ENCODE data around the gene PTPRO. TPM values are rescaled to one million over a fixed set of nuclear protein-coding genes. Genes with fewer than 3 reads are reported as not detected.

The PTPRO gene
- polyA plus RNA-seq, 1 donor (not counting 4 experiments of a cell fraction or from before 2014, with no cell fraction given): 0.17 TPM

DNA sequence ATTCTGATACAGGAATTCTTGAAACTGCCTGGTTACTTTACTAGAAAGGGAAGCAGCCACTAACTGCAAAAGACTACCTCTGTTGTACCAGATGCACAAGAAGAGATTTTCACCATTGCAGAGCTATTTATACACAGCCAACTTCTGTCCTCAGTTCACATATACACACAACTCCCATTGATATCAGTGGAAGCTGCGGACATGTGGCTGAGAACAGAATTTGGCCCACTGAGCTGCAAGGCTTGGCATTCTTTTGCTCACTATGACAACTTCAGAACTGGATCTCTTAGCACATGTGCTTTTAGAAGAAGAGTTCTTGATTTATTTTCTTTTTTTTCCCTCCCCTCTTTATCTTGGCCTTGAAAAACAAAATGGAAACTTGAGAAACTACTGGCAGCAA lies 28.3 kb downstream of the PTPRO start:
- no peak overlapping the region for H3K4me2 ChIP-seq (ENCODE audit: control insufficient read depth, extremely low read depth, insufficient read depth, low read depth, low read length)
- no peak overlapping the region for H3K9ac ChIP-seq (ENCODE audit: control insufficient read depth, extremely low read depth, insufficient read depth, low read length)
- H3K4me1 ChIP-seq (ENCODE audit: control insufficient read depth, extremely low read depth, insufficient read depth, low read length): no peaks in the 10 kb centered on the region
- H3K9me3 ChIP-seq (ENCODE audit: control insufficient read depth, low read depth, low read length): no peaks in the 10 kb centered on the region
- H2AFZ ChIP-seq (ENCODE audit: control insufficient read depth, low read length): no peak overlapping the region
- dilution Hi-C loops (cut with MboI; ENCODE audit: extremely low pct_ligation_motif_present, low sequenced_read_pairs): no loop called here
- no peaks in the 10 kb centered on the region for H3K9me1 ChIP-seq (ENCODE audit: control insufficient read depth, extremely low read depth, insufficient read depth, low read length)
- FAIRE-seq (no peak), DNase-seq (ENCODE audit: low read depth, low spot score) (no peak)
- no peaks in the 10 kb centered on the region for H3K79me2 ChIP-seq (ENCODE audit: control insufficient read depth, insufficient read depth, low read length)
- H3K27me3 ChIP-seq (ENCODE audit: control insufficient read depth, extremely low read depth, insufficient read depth, low read length): no peaks in the 10 kb centered on the region
- H4K20me1 ChIP-seq (ENCODE audit: control insufficient read depth, extremely low read depth, insufficient read depth, low read length): no peaks in the 10 kb centered on the region
- H3K36me3 ChIP-seq (ENCODE audit: control insufficient read depth in 2 of 2, extremely low read depth in 1 of 2, insufficient read depth in 2 of 2, low read length in 2 of 2): no peaks in the 10 kb centered on the region
- TF ChIP-seq EZH2 (IDR thresholded peaks at IDR 0.05; ENCODE audit: low read length): no peak
- TF ChIP-seq, protein P1, sequence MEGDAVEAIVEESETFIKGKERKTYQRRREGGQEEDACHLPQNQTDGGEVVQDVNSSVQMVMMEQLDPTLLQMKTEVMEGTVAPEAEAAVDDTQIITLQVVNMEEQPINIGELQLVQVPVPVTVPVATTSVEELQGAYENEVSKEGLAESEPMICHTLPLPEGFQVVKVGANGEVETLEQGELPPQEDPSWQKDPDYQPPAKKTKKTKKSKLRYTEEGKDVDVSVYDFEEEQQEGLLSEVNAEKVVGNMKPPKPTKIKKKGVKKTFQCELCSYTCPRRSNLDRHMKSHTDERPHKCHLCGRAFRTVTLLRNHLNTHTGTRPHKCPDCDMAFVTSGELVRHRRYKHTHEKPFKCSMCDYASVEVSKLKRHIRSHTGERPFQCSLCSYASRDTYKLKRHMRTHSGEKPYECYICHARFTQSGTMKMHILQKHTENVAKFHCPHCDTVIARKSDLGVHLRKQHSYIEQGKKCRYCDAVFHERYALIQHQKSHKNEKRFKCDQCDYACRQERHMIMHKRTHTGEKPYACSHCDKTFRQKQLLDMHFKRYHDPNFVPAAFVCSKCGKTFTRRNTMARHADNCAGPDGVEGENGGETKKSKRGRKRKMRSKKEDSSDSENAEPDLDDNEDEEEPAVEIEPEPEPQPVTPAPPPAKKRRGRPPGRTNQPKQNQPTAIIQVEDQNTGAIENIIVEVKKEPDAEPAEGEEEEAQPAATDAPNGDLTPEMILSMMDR (optimal IDR thresholded peaks at IDR 0.05 in 1 of 3, IDR thresholded peaks at IDR 0.05 in 1 of 3, conservative IDR thresholded peaks at IDR 0.05 in 1 of 3; ENCODE audit: extremely low read depth in 1 of 3, insufficient read depth in 2 of 3, low read length in 3 of 3): no peak
- H3K4me3 ChIP-seq (ENCODE audit: control insufficient read depth in 2 of 3, extremely low read depth in 1 of 3, insufficient read depth in 2 of 3, low read depth in 1 of 3, low read length in 3 of 3): no peak overlapping the region
- H3K27ac ChIP-seq (ENCODE audit: control insufficient read depth, insufficient read depth, low read length): no peak overlapping the region

GRCh38 chr12:15355766-15356165 lies 33.5 kb downstream of the PTPRO start:
- no peaks in the 10 kb centered on the region for H3K9me1 ChIP-seq (ENCODE audit: control insufficient read depth, extremely low read depth, insufficient read depth, low read length)
- no peak overlapping the region for H3K4me2 ChIP-seq (ENCODE audit: control insufficient read depth, extremely low read depth, insufficient read depth, low read depth, low read length)
- H3K4me1 ChIP-seq (ENCODE audit: control insufficient read depth, extremely low read depth, insufficient read depth, low read length): no peaks in the 10 kb centered on the region
- FAIRE-seq (no peak), DNase-seq (ENCODE audit: low read depth, low spot score) (no peak)
- H3K36me3 ChIP-seq (ENCODE audit: control insufficient read depth in 2 of 2, extremely low read depth in 1 of 2, insufficient read depth in 2 of 2, low read length in 2 of 2): no peaks in the 10 kb centered on the region
- H4K20me1 ChIP-seq (ENCODE audit: control insufficient read depth, extremely low read depth, insufficient read depth, low read length): no peaks in the 10 kb centered on the region
- dilution Hi-C loops (cut with MboI; ENCODE audit: extremely low pct_ligation_motif_present, low sequenced_read_pairs): no loop called here
- no peak overlapping the region for H3K4me3 ChIP-seq (ENCODE audit: control insufficient read depth in 2 of 3, extremely low read depth in 1 of 3, insufficient read depth in 2 of 3, low read depth in 1 of 3, low read length in 3 of 3)
- H3K27me3 ChIP-seq (ENCODE audit: control insufficient read depth, extremely low read depth, insufficient read depth, low read length): no peaks in the 10 kb centered on the region
- TF ChIP-seq, protein P1 (optimal IDR thresholded peaks at IDR 0.05 in 1 of 3, IDR thresholded peaks at IDR 0.05 in 1 of 3, conservative IDR thresholded peaks at IDR 0.05 in 1 of 3; ENCODE audit: extremely low read depth in 1 of 3, insufficient read depth in 2 of 3, low read length in 3 of 3): no peak
- TF ChIP-seq EZH2 (IDR thresholded peaks at IDR 0.05; ENCODE audit: low read length): no peak
- H2AFZ ChIP-seq (ENCODE audit: control insufficient read depth, low read length): no peak overlapping the region
- no peak overlapping the region for H3K9ac ChIP-seq (ENCODE audit: control insufficient read depth, extremely low read depth, insufficient read depth, low read length)
- H3K9me3 ChIP-seq (ENCODE audit: control insufficient read depth, low read depth, low read length): no peaks in the 10 kb centered on the region
- H3K79me2 ChIP-seq (ENCODE audit: control insufficient read depth, insufficient read depth, low read length): no peaks in the 10 kb centered on the region
- no peak overlapping the region for H3K27ac ChIP-seq (ENCODE audit: control insufficient read depth, insufficient read depth, low read length)

All from keratinocyte (primary cell).